HCT116 (cell line): Measurements from ENCODE around the gene HMCN2. TPM values are rescaled to one million over a fixed set of nuclear protein-coding genes. Genes with fewer than 3 reads are reported as not detected.

Experiments
- ATAC-seq: fragments of 200-7000 bp; cut with Tn5 transposase; 2 replicates; pipeline ENCODE4 v1.9.1; 2020; ENCODE audit warnings: mild to moderate bottlenecking, moderate library complexity
- BruUV-seq: library from RNA; stranded (reverse); fragments of 400-500 nt; replicated peaks from 2 replicates; lab custom pipeline; 2021; lab: Mats Ljungman, UMichigan
- CTCF ChIA-PET: fragments of 300-600 bp; sonication (Branson Sonifier 250); formaldehyde crosslinking; loops from one replicate; lab custom pipeline; 2021; ENCODE audit warnings: antibody characterized with exemption; lab: Charles Lee
- POLR2A ChIA-PET: fragments of 300-600, 350-600 bp; sonication (Branson Sonifier 250); formaldehyde crosslinking; loops from one replicate; lab custom pipeline; 2021; ENCODE audit warnings: antibody characterized with exemption; lab: Charles Lee
- RAD21 ChIA-PET, 2 experiments: fragments of 300-600 bp; sonication (Branson Sonifier 250); formaldehyde crosslinking; loops; one replicate each; lab custom pipeline; 2023; ENCODE audit warnings: low total read pairs in 2 of 2; ENCODE audit not compliant: uncharacterized antibody in 2 of 2, unreplicated experiment in 2 of 2, low non-redundant PET in 1 of 2; lab: Charles Lee
- DNase-seq: peaks from one replicate; pipeline ENCODE4 v3.0.0-alpha.2; 2010; ENCODE audit warnings: low read depth, low spot score
- H2AFZ ChIP-seq: fragments of 200-600 bp; shearing (Covaris generic), sonication (generic); 2 replicates; pipeline ENCODE4 v1.6.1; 2017; ENCODE audit warnings: low read depth, mixed run types, mixed read lengths, antibody characterized with exemption, low read length; ENCODE audit not compliant: poor library complexity, severe bottlenecking
- H3K27ac ChIP-seq: 2 replicates; pipeline ENCODE4 v1.5.1; 2012; ENCODE audit warnings: low read depth, low read length
- H3K27me3 ChIP-seq: fragments of 200-600 bp; sonication (generic); 2 replicates; pipeline ENCODE4 v1.6.1; 2016; ENCODE audit warnings: mixed run types, low read length, mixed read lengths; ENCODE audit not compliant: insufficient read depth
- H3K36me3 ChIP-seq, 2 experiments: fragments of 200-500 bp in 1 of 2; fragments of 200-600 bp in 1 of 2; sonication (Bioruptor generic) in 1 of 2; sonication (generic) in 1 of 2; 2 replicates each; pipeline versions ENCODE4 v1.5.1 to v1.6.1; 2014 to 2016; ENCODE audit warnings: low read length in 2 of 2, inconsistent platforms in 1 of 2, mixed read lengths in 1 of 2, mixed run types in 1 of 2; ENCODE audit not compliant: insufficient read depth in 2 of 2, control insufficient read depth in 1 of 2
- H3K4me1 ChIP-seq, 2 experiments: fragments of 200-600 bp in 1 of 2; sonication (generic) in 1 of 2; 2 replicates each; pipeline versions ENCODE4 v1.5.1 to v1.6.1; 2012 to 2017; ENCODE audit warnings: low read length in 2 of 2, inconsistent platforms in 1 of 2, mild to moderate bottlenecking in 1 of 2, mixed read lengths in 1 of 2, mixed run types in 1 of 2, moderate library complexity in 1 of 2; ENCODE audit not compliant: insufficient read depth in 2 of 2, control insufficient read depth in 1 of 2
- H3K4me2 ChIP-seq: fragments of 200-600 bp; sonication (generic); 2 replicates; pipeline ENCODE4 v1.6.1; 2017; ENCODE audit warnings: mixed run types, low read length, mixed read lengths
- H3K4me3 ChIP-seq, 2 experiments: fragments of 200-600 bp in 1 of 2; sonication (generic) in 1 of 2; replicated peaks in 1 of 2; 2 replicates each; pipeline ENCODE4 v1.5.1; 2011 to 2016; ENCODE audit warnings: low read length in 2 of 2, control low read depth in 1 of 2, low read depth in 1 of 2, mild to moderate bottlenecking in 1 of 2, mixed read lengths in 1 of 2, mixed run types in 1 of 2
- H3K79me2 ChIP-seq: fragments of 200-600 bp; sonication (generic); 2 replicates; pipeline ENCODE4 v1.6.1; 2017; ENCODE audit warnings: mild to moderate bottlenecking, mixed run types, low read length, moderate library complexity, mixed read lengths; ENCODE audit not compliant: insufficient read depth
- H3K9ac ChIP-seq: fragments of 200-600 bp; sonication (generic); 2 replicates; pipeline ENCODE4 v1.6.1; 2016; ENCODE audit warnings: low read length, mixed read lengths
- H3K9me2 ChIP-seq: fragments of 200-600 bp; sonication (generic), shearing (Covaris generic); 2 replicates; pipeline ENCODE4 v1.6.1; 2017; ENCODE audit warnings: mixed run types, mild to moderate bottlenecking, moderate library complexity; ENCODE audit not compliant: insufficient read depth
- H3K9me3 ChIP-seq, 2 experiments: fragments of 200-500 bp in 1 of 2; fragments of 200-600 bp in 1 of 2; sonication (Bioruptor generic) in 1 of 2; sonication (generic) in 1 of 2; 2 replicates each; pipeline ENCODE4 v1.6.1; 2014 to 2017; ENCODE audit warnings: low read length in 2 of 2, mixed read lengths in 2 of 2, inconsistent platforms in 1 of 2, low read depth in 1 of 2, mild to moderate bottlenecking in 1 of 2, mixed run types in 1 of 2, moderate library complexity in 1 of 2; ENCODE audit not compliant: control insufficient read depth in 1 of 2, insufficient read depth in 1 of 2
- H4K20me1 ChIP-seq: fragments of 200-600 bp; sonication (generic), shearing (Covaris generic); 2 replicates; pipeline ENCODE4 v1.6.1; 2017; ENCODE audit warnings: mixed run types, mild to moderate bottlenecking, moderate library complexity; ENCODE audit not compliant: insufficient read depth
- CBX3 ChIP-seq: IDR thresholded peaks from 2 replicates; pipeline ENCODE4 v1.6.1; 2012; ENCODE audit warnings: low read depth
- CEBPB ChIP-seq: IDR thresholded peaks from 2 replicates; pipeline ENCODE4 v1.6.1; 2012; ENCODE audit warnings: low read depth
- EGR1 ChIP-seq: IDR thresholded peaks from 2 replicates; pipeline ENCODE4 v1.6.1; 2012; ENCODE audit warnings: low read depth
- ELF1 ChIP-seq: IDR thresholded peaks from 2 replicates; pipeline ENCODE4 v1.6.1; 2012; ENCODE audit warnings: low read depth, borderline replicate concordance
- EZH2phosphoT487 ChIP-seq: fragments of 200-600 bp; IDR thresholded peaks from 2 replicates; pipeline ENCODE4 v1.6.1; 2018; ENCODE audit warnings: antibody characterized with exemption, borderline replicate concordance
- FOSL1 ChIP-seq: IDR thresholded peaks from 2 replicates; pipeline ENCODE4 v1.6.1; 2012; ENCODE audit warnings: low read depth
- JUND ChIP-seq: IDR thresholded peaks from 2 replicates; pipeline ENCODE4 v1.6.1; 2012
- POLR2A ChIP-seq: IDR thresholded peaks from 2 replicates; pipeline ENCODE4 v1.7.0; 2011; ENCODE audit warnings: borderline replicate concordance; ENCODE audit not compliant: insufficient read depth, insufficient read length; ENCODE audit errors: extremely low read depth
- POLR2AphosphoS5 ChIP-seq: IDR thresholded peaks from 2 replicates; pipeline ENCODE4 v1.6.1; 2011; ENCODE audit warnings: mild to moderate bottlenecking, low read depth, low read length, moderate library complexity
- RAD21 ChIP-seq: IDR thresholded peaks from 2 replicates; pipeline ENCODE4 v1.6.1; 2012; ENCODE audit warnings: low read depth, mild to moderate bottlenecking
- SIN3A ChIP-seq: IDR thresholded peaks from 2 replicates; pipeline ENCODE4 v1.6.1; 2012; ENCODE audit warnings: low read depth
- SP1 ChIP-seq: IDR thresholded peaks from 2 replicates; pipeline ENCODE4 v1.6.1; 2012; ENCODE audit warnings: low read depth
- TCF7L2 ChIP-seq: IDR thresholded peaks from 2 replicates; pipeline ENCODE4 v1.7.0; 2011; ENCODE audit warnings: borderline replicate concordance, inconsistent platforms; ENCODE audit not compliant: insufficient read depth, insufficient read length; ENCODE audit errors: extremely low read depth
- YY1 ChIP-seq: IDR thresholded peaks from 2 replicates; pipeline ENCODE4 v1.6.1; 2011; ENCODE audit warnings: low read length, low read depth, moderate library complexity, mild to moderate bottlenecking; ENCODE audit not compliant: insufficient replicate concordance; ENCODE audit errors: extremely low read depth
- ZFX ChIP-seq: fragments of 450-650 bp; IDR thresholded peaks from 2 replicates; pipeline ENCODE4 v1.6.1; 2017
- ZNF274 ChIP-seq: fragments of 200-500 bp; sonication (Bioruptor generic); IDR thresholded peaks from 2 replicates; pipeline ENCODE4 v1.6.1; 2014; ENCODE audit warnings: mild to moderate bottlenecking, low read depth, low read length, inconsistent platforms
- intact Hi-C: fragments of 100-400 bp; cut with micrococcal nuclease; formaldehyde crosslinking; loops from 2 replicates; pipeline ENCODE4 v1.10.0; 2022
- total RNA-seq: library from RNA; stranded (reverse); gene quantifications from one replicate; pipeline ENCODE4 v1.2.1, GENCODE V29; 2021; ENCODE audit not compliant: unreplicated experiment
- TF ChIP-seq, protein P1 (sequence below), 3 experiments: fragments of 200-600 bp in 1 of 3; sonication (generic) in 1 of 3; IDR thresholded peaks in 2 of 3; conservative IDR thresholded peaks in 1 of 3; 2 replicates each; pipeline ENCODE4 v1.5.1; 2012 to 2017; ENCODE audit warnings: low read depth in 2 of 3, low read length in 2 of 3, antibody characterized with exemption in 1 of 3, borderline replicate concordance in 1 of 3, control low read depth in 1 of 3, mild to moderate bottlenecking in 1 of 3, mixed read lengths in 1 of 3, mixed run types in 1 of 3, moderate library complexity in 1 of 3; ENCODE audit not compliant: insufficient read depth in 1 of 3
- TF ChIP-seq, protein P2 (sequence below): IDR thresholded peaks from 2 replicates; pipeline ENCODE4 v1.6.1; 2012; ENCODE audit warnings: low read depth

Gene HMCN2
- total RNA-seq, 1 experiment from 2014 or later, result 0.22 TPM

DNA sequence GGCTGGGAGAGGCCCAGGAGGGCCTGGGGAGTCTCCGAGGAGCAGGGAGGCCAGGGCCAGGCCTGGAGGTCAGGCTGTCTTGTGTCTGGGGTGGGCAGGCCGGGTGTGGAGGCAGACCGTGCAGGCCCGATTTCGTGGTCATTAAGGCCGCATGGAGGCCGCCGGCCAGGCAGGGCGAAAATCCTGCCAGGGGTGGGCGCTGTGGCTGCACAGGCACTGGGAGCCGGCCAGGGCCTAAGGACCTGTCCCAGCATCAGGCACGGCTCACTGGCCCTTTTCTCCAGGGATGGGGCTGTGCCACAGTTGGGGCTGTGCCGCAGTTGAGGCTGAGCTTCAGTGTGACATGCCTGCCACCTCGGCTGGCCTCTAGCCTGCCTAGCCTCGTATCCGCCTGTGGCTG is 215.1 kb downstream of the HMCN2 start:
- intact Hi-C loops, result loop anchor here (5.0 kb wide), 1 partner anchor 147 kb away; no protein-coding TSS in a partner anchor
- DNase-seq, result no peak
- no peak overlapping the region for H3K4me2 ChIP-seq
- H2AFZ ChIP-seq, result no peak overlapping the region
- H3K4me3 ChIP-seq, result no peak overlapping the region
- no peaks in the 10 kb centered on the region for H3K36me3 ChIP-seq
- H3K4me1 ChIP-seq, result no peaks in the 10 kb centered on the region
- H3K27ac ChIP-seq, result no peak overlapping the region
- H3K79me2 ChIP-seq, result no peaks in the 10 kb centered on the region
- no peaks in the 10 kb centered on the region for H3K9me3 ChIP-seq
- H4K20me1 ChIP-seq, result no peaks in the 10 kb centered on the region
- no peak overlapping the region for H3K9ac ChIP-seq
- ChIA-PET RAD21 (no interaction called here), CTCF (no interaction called here), POLR2A (no interaction called here)
- no peaks in the 10 kb centered on the region for H3K27me3 ChIP-seq
- no TSS peak for BruUV-seq
- TF ChIP-seq ELF1 (no peak), ZFX (peak; percentile 40; the same call in 1 of the 2 replicates), RAD21 (peak; percentile 65)
- TF ChIP-seq, protein P1, sequence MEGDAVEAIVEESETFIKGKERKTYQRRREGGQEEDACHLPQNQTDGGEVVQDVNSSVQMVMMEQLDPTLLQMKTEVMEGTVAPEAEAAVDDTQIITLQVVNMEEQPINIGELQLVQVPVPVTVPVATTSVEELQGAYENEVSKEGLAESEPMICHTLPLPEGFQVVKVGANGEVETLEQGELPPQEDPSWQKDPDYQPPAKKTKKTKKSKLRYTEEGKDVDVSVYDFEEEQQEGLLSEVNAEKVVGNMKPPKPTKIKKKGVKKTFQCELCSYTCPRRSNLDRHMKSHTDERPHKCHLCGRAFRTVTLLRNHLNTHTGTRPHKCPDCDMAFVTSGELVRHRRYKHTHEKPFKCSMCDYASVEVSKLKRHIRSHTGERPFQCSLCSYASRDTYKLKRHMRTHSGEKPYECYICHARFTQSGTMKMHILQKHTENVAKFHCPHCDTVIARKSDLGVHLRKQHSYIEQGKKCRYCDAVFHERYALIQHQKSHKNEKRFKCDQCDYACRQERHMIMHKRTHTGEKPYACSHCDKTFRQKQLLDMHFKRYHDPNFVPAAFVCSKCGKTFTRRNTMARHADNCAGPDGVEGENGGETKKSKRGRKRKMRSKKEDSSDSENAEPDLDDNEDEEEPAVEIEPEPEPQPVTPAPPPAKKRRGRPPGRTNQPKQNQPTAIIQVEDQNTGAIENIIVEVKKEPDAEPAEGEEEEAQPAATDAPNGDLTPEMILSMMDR (IDR thresholded peaks at IDR 0.05 in 2 of 3, conservative IDR thresholded peaks at IDR 0.05 in 1 of 3; ENCODE audit: borderline replicate concordance in 1 of 3, insufficient read depth in 1 of 3, low read depth in 2 of 3, low read length in 2 of 3), result peak; percentile 29 to 52 (median 51); a peak in 5 of 6 replicates
- peak; percentile 82 for ATAC-seq
- H3K9me2 ChIP-seq, result no peaks in the 10 kb centered on the region

DNA sequence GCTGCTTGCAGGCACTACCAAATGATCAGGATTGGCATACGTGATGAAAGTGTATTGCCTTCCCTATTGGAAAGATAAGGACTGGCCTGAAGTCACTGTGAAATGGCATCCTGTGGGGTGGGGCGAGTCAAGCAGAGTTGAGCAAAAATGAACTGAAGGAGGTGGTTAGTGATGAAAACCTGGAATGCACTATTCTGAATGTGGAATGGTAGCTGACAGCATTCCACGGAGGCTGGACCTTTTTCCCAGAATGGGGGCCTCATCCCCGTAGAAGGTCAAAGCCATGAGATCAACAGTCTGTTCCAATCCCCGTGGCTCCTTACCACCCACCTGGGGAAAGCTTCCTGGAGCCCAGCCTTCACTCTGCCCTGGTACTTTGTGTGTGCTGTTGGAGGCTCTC is 216.9 kb downstream of the HMCN2 start:
- no peaks in the 10 kb centered on the region for H3K4me1 ChIP-seq
- H3K9me2 ChIP-seq, result no peaks in the 10 kb centered on the region
- H3K9me3 ChIP-seq, result no peaks in the 10 kb centered on the region
- intact Hi-C loops, result loop anchor here (5.0 kb wide), 1 partner anchor 145 kb away; no protein-coding TSS in a partner anchor
- POLR2A ChIA-PET, result no interaction called here
- no peaks in the 10 kb centered on the region for H3K36me3 ChIP-seq
- no peaks in the 10 kb centered on the region for H4K20me1 ChIP-seq
- RAD21 ChIA-PET, result interaction anchor here in 1 of 2 experiments (0.6 kb wide), 1 partner anchor 49 kb away, joined by 4 read pairs; no protein-coding TSS in a partner anchor
- H2AFZ ChIP-seq, result no peak overlapping the region
- DNase-seq (no peak), ATAC-seq (no peak)
- no peaks in the 10 kb centered on the region for H3K79me2 ChIP-seq
- no peak overlapping the region for H3K27ac ChIP-seq
- H3K9ac ChIP-seq, result no peak overlapping the region
- BruUV-seq, result no TSS peak
- H3K4me2 ChIP-seq, result no peak overlapping the region
- no peak overlapping the region for H3K4me3 ChIP-seq
- no peaks in the 10 kb centered on the region for H3K27me3 ChIP-seq
- CTCF ChIA-PET, result no interaction called here
- TF ChIP-seq POLR2AphosphoS5 (no peak), CBX3 (no peak), FOSL1 (no peak), ZFX (no peak), CEBPB (no peak), JUND (no peak), SP1 (no peak), ZNF274 (no peak), SIN3A (no peak), POLR2A (no peak), YY1 (no peak), EGR1 (no peak), EZH2phosphoT487 (no peak), TCF7L2 (no peak)
- TF ChIP-seq, protein P2, sequence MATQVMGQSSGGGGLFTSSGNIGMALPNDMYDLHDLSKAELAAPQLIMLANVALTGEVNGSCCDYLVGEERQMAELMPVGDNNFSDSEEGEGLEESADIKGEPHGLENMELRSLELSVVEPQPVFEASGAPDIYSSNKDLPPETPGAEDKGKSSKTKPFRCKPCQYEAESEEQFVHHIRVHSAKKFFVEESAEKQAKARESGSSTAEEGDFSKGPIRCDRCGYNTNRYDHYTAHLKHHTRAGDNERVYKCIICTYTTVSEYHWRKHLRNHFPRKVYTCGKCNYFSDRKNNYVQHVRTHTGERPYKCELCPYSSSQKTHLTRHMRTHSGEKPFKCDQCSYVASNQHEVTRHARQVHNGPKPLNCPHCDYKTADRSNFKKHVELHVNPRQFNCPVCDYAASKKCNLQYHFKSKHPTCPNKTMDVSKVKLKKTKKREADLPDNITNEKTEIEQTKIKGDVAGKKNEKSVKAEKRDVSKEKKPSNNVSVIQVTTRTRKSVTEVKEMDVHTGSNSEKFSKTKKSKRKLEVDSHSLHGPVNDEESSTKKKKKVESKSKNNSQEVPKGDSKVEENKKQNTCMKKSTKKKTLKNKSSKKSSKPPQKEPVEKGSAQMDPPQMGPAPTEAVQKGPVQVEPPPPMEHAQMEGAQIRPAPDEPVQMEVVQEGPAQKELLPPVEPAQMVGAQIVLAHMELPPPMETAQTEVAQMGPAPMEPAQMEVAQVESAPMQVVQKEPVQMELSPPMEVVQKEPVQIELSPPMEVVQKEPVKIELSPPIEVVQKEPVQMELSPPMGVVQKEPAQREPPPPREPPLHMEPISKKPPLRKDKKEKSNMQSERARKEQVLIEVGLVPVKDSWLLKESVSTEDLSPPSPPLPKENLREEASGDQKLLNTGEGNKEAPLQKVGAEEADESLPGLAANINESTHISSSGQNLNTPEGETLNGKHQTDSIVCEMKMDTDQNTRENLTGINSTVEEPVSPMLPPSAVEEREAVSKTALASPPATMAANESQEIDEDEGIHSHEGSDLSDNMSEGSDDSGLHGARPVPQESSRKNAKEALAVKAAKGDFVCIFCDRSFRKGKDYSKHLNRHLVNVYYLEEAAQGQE, result no peak
